Stimulated activated CD4-positive, alpha-beta T cell treated with anti-CD3 and anti-CD28 coated beads, Interleukin-15, amount 100 ng/mL, for 24 hours (primary cell): Measurements from ENCODE around the gene ACVRL1.
A peak's percentile ranks its signal among the peaks of the same experiment; 100 is the strongest.

ENCODE experiments used
- DNase-seq: peaks from one replicate; pipeline ENCODE4 v3.0.0-alpha.2; 2020

Gene ACVRL1

DNA sequence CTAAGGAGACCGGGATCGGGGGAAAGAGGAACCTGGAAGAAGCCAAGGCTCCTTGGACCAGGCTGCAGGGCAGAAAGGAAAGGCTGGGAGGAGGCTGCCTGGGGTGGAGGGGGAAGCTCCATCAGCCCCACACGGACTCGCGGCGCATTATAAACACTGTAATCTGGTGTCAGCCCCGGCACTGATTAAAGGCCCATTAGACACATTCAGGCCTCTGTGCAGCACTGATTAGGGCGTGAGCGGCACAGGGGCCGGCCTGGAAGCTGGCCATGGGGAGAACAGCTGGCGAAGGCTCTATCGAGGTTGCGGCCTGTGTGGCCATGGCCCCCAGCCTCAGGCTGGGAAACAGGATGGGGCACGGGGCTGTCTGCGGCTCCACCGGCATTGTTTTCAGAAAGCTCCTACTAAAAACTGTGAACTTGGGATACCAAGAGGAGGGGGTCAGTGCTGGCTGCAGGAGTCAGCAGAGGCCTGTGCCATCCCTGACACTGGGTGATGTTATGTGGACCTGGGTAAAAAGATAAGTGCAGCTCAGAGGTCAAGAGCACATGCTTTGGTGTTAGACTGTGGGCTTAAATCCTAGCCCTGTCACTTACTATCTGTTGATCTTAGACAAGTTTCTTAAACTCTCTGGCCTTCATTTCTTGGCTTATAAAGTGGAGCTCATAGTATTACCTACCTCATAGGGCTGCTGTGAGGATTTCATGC lies 10.6 kb downstream of the ACVRL1 start:
- DNase-seq = no peak

DNA sequence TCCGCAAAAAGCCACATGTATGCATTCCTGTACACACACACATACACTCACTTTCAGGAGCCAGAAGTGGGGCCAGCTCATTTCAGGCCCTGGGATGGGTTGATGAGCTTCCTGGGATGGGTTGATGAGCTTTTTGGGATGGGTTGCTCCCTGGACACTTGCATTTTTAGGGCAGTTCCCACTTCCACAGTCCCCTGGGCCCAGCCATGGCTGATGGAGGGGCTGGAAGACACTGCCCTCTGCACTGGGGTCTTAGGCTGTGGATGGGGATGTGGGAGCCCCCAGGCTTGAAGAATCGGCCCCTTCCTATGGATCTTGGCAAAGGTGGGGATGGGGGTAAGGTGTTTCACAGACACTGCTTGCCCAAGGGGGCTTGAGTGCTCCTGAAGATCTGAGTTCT lies 12.7 kb downstream of the ACVRL1 start:
- no peak for DNase-seq

DNA sequence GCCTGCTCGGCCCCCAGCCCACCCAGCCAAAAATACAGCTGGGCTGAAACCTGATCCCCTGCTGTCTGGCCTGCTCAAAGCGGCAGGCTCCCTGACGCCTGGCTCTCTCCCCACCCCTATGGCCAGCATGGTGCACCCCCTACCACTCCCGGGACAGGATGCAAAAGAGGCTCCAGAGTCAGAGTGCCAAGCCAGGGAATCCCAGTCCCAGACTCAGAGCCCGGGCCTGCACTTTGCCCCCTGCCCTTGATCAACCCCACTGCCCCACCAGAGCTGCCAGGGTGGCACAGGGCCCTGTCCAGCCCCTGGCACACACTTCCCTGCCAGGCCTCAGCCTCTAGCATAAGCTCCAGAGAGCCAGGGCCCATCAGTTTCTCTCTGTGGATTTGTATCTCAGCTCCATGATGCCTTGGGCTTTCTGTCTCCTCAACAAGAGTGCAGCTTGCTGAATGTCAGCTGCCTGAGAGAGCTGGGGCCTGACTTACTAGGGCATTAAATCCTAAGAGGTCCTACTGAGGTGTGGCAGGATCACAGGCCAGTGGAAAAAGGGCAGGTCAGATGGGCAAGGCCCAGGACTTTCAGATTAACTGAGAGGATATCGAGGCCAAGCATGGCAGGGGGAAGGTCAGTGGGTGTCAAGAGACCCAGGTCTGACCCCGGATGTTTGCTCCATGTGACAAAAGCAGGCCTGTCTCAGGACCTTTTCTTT lies 13.9 kb downstream of the ACVRL1 start:
- no peak for DNase-seq

DNA sequence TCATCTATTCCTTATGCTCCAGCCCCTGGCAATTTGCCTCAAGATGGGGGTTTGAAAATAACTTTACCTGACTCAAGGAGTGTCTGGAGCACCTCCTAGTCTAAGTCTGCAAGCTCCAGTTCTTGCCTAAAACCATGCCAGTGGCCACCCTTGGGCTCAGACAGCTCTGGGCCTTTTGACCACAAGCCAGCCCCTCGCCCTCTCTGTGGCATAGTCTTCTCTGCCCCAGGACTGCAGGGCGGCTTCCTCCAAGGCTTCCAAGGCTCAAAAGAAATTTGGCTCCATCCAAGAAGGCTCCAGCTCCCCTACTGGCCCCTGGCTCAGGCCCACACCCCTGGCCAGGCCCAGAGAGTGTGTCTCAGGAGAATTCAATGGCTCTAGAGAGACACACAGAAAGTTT lies 14.8 kb downstream of the ACVRL1 start:
- DNase-seq = no peak

DNA sequence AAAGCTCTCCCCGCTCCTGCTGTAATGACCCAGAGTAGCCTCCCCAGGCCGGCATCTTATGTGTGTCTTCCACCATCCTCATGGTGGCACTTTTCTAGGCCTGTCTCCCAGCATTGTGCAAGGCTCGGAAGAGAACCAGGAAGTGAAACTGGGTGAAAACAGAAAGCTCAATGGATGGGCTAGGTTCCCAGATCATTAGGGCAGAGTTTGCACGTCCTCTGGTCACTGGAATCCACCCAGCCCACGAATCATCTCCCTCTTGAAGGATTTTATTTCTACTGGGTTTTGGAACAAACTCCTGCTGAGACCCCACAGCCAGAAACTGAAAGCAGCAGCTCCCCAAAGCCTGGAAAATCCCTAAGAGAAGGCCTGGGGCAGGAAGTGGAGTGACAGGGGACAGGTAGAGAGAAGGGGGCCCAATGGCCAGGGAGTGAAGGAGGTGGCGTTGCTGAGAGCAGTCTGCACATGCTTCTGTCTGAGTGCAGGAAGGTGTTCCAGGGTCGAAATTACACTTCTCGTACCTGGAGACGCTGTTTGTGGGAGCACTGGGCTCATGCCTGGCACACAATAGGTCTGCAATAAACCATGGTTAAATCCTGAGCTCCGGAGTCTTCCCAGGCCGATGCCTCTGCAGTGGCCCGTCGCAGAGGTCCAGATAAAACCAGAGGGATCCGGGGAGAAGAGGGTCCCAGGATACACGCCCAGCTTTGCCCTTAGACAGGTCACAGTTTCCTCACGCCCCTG lies 15.6 kb downstream of the ACVRL1 start:
- no peak for DNase-seq

DNA sequence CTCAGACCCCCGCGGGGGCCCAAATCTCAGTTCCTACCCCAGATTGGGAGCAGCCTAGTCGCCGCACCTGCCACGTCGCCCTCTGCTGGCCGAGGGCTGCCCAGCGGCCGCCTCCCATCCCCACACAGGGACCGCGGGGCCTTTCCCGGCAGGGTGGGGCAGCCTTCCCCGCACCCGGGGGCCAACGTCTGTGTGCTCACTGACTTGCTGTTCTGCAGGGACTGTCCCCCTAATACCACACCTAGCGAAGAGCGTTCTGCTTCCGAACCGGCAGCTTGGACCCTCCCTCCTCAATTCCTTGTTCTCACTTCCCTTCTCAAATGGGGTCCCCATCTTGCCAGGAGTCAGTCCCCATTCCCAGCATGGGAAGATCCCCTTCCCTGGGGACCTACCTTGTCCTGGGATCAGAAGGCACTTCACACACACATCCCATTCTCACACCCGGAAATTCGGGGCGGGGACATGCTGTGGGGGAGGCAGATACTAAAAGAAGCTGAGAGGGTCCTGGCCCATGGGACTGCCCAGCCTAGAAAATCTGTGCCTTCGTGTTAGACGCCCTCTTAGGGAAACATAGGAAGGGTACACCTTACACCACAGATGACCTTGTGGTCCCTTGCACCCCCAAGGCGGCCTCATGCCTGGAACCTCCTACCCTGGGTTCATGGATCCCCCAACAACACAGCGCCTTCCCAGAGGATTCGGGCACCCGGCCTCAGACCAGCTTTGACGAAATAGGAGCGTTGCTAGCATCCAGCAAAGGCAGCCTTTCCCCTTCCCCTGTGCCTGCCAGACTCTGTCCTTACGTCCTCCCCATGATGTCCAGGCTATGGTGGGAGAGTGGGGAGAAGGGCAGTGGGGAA lies 16.4 kb downstream of the ACVRL1 start:
- DNase-seq = peak; percentile 74

DNA sequence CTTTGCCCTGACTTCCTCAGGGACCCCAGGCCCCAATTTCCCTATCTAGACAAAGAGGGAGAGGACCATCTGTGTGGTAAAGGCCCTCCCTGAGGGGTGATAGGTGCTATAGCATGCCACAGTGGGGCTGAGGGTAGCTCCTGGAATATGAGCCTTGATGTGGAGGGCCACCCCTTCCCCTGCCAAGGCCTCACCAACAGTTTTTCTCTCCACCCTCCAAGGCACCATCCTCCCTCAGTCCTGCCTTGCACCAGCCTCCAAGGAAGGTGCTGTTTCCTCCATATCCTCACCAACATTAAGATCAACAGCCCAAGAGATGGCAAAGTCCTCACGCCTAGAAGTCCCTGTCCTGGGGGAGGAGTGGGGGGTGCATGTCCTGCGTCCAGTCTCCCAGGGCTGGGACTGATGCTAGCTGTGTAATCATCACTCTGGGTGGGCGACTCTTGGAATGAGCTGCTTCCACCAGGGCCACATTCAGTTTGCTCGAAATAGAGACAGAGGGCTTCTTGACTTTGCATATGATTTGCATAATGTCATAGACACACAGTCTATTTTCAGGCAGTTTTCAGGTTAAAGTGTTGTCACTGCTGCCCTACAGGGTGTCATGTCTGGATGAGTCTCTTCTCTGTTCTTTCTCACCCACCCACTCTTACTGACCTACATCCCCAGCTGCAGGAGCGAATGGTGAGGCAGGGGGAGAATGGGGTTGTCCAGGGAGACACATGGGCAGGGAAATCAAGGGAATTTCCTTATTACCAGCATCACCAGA lies 17.4 kb downstream of the ACVRL1 start:
- no peak for DNase-seq

DNA sequence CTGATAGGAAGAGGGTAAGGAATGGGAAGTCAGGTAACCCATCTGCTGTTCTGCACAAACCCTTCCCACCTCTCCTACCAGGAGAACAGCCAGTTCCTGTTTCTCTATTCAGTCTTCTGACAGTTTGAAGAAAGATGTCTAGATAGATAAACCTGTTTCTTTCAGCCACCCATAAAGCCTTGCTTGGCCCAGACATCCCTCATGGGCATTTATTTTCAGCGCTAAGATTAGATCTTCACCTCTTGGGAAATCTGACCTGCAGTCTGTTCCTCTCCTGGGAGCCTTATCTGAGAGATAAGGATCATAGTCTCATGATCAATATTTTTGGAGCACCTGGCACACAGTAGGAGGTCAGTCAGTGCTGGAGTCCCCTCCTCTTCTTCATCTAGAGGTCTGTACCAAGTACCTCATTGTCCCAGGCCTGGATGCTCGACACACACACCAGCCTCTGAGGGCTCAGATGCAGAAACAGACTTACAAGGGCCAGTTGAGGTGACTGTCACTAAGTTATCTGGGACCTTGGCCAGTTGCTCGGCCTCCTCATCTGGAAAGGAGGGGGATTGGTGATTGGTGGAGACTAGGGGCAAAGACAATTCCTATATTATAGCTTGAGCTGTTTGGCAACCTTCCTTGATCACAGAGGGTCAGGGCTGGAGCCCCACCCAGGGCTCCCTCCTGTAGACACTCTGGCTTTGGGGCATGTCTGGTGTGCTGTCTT lies 18.2 kb downstream of the ACVRL1 start:
- DNase-seq = no peak

DNA sequence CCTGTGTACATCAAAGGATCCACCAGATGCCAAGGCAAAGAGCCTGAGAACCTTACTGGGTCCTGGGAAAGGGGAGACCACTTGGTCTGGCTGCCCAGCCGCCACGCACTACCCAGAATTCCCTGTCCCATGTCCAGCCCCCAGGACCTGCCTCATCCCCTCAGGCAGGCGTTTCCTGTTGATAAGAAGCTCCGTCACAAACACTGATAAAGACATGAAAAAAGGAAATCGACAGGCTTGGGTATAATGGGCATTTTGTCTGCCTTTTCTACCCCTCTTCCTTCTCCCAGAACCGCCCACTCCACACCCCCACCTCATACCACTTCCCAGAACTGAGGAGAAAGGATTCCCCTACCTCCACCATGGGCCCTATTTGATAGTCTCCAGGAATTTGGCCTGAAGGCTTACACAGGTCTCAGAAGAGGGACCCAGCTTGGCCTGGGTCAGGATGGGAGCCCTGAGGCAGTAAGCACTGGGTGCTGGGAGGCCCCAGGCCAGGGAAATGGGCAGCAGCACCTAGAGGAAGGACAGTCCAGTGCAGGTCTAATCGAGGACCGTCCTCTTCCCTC lies 18.8 kb downstream of the ACVRL1 start:
- DNase-seq = no peak

DNA sequence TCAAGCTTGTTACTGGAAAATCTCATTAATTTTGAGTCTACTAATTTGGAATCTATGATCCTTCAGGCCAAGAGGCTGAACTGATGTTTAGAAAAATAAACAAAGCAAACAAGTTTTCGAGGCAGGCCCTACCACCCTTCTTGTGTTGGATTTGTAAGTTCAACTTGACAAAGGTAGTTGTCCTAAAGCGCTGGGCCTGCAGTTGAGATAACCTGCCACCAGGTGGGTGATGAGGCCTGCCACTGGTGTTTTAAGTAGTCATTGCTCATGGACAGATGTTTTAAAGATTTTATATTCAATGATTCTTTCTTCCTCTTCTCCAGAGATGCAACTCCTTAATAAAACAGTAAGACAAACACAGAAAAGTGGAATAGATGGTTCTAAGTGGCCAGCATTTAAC lies 19.4 kb downstream of the ACVRL1 start:
- peak; percentile 68 for DNase-seq

DNA sequence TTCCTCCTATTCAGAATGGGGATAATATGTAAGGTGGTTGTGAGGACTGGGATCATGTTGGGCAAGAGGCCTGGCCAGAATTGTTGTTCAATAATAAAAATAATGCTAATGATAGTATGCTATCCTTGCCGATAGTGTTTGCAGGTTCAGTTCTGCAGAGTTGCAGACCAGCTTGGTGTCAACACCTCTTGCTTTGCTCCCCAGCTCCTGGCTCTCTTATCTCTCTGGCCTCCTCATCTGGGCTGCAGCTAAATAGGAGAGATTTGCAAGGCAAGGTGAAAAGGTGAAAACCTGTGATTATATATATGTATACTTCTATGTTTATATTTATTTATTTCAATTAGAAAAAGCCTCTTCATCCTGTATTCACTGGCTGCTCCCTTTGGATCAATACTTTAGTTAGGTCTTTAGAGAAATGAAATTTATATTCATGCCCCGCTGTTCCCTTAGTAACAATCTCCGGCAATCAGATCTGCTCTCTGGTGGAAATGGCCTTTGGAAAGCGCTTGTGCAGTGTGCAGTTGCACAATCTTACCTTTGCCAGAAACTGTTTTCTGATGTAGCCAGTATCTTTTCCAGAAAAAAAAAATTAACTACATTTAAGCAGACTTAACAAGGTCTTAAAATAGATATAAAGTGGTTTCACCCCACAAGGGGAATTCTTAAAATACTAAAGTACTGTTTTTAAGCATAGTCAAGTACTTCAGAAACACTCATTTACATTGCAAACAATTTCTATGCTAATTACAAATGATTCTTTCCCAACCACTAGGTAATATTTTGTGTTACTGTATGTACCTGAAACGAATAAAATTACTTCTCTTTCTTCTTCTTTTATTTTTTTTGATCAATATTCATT lies 25.1 kb downstream of the ACVRL1 start:
- no peak for DNase-seq

DNA sequence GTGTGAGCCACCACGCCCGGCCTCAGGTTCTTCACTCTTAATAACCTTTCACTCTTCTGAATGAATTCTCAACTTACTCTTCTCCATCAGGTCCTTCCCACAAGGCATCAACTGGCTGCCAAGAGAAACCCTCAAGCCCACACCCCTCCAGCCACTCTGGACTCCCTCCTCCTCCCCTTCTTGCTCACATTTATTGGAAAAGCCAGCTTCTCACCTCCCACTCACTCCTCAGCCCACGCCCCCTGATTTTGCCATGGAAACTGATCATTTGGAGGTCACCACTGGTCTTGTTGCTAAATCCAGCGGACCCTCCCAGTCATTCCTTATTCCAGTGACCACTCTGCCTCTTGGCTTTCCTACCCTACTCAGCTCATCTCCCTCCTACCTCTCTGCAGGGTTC lies 26.8 kb downstream of the ACVRL1 start:
- no peak for DNase-seq

DNA sequence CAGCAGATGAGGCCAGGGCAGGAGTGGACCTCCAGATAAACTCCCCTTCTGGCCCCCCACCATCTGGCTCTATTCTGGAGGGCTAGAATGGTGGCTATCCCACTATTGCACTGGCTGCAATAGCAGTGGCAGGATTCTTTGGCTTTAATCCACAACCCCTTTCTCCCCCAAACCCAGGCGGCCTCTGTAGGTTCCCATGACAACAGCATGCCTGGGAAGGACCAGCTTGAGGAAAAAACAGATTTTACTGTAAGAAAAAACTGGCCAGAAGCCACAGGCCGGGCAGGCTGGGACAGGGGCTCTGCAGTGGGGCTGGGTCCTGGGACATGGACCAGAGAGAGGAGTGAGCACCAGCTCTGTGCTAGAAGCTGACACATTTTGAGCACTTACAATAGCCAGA lies 30.6 kb downstream of the ACVRL1 start:
- DNase-seq = no peak

DNA sequence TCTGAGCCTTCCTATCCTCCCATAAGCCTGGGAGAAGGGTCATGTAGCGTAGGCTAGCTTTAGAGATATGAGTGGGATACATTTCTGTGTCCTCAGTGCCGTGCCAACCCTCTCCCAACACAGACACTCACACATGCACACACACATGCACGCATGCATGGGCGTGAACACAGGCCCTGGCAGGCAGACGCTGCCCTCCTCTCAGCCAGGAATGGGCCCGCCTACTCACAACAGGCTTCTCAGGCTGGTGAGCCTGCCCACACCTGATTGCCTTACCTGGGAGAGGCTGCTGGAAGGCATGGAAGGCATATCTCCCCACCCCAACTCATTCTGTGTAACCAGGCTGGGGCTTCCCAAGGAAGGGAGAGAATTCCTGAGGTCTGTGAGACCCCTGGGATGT lies 31.4 kb downstream of the ACVRL1 start:
- DNase-seq = no peak

DNA sequence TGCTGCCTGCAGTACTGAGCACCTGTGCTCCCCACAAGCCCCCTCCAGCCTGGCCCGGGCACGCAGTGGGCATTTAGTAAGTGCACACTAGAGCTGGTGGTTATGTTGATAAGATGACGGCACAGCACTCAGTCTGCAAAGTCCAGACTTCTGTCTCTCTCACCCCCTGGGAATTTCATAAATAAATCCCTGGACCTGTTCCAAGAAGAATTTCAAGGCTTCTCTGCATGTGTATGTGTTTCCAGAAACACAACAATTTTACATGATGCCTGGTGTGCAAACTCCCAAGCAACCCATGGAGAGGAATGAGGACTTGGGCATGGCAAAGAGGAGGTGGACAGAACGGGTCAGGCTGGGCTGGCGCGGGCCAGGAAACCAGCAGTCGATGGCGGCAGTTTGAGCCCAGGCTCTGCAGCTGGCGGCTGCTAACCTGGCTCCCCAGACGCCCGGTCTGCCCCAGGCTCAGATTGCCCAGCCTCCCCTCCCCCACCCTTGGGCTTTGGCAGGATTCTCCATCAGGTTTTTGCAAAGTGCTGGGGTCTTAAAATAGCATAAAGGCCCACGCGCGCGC lies 33.8 kb downstream of the ACVRL1 start:
- DNase-seq = no peak

DNA sequence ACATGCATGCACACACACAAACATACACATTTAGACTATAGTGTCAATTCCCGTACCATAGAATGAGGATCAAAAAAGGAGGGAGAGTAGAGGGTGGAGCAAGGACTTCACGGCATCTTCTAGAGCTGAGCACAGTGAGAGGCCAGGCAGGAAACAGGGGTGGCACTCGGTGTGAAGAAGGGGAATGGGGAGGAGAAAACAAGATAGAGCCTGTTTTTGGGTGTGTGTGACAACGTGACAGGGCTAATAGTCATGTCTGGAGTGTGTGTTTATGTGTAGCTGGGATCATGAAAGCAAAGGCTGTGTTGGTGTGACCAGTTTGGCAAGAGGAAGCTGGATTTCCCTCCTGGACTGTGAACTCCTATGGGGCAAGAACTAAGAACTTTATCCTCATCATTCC lies 34.3 kb downstream of the ACVRL1 start:
- DNase-seq = no peak

DNA sequence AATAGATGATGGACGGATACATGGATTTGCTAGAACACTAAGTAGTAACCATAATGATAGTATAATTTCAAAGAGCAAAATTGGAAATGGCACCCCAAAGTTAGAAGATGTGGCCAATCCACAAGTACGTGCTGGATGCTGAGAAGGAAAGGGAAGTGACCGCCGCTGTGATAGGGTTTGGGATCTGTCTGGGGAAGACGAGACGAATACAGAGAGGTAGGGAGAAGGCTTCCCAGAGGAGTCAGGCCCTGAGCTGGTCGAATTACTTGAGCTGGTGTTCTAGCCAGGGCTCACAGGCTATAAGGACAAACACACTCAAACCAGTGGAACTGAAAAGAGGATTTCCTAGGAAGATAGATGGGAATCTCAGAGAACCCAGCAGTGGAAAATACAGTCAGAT lies 34.8 kb downstream of the ACVRL1 start:
- DNase-seq = no peak

DNA sequence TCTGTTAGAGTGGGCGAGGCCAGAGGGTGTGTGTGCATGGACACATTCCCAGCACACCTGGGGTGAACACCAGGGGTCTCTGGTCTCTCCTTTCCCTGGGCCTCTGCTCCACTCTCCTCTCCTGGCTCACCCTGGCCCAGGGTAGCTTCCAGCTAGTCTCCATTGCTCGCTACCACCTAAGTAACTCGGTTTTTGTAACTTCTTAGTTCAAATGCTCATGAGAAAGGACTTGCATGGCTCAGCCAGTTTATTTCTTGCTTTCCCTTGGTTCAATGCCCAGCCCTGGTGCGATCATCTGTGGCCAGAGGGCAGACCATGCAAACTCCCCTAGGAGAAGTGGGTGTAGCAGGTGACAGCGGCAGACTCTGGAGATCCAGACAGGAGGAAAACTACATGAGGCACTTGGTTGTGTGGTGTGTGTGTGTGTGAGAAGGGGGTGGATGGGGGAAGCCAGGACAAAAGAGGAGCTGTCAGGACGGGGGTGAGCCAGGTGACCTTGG lies 35.2 kb downstream of the ACVRL1 start:
- no peak for DNase-seq

DNA sequence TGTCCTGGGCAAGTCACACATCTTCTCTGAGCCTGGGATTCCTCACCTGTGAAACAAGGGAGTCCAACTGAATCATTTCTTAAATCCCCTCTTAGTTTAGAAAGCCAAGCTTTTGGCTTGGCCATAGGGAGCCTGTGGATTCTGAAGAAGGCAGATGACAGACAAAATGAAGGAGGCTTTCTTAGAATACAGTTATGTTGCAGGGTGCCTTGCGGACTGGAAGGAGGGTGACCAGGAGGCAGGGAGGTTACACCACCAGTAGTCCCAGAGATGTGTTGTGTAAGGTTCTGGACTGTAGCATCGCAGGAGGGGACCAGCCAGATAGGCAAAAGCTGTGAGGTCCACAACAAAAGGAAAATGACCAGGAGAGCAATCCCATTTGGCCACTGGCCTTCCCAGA lies 36.0 kb downstream of the ACVRL1 start:
- DNase-seq = no peak
